ENCODE measurements around the gene PCLO. TPM values are rescaled to one million over a fixed set of nuclear protein-coding genes. Genes with fewer than 3 reads are reported as not detected.

The PCLO gene
- total and polyA plus RNA-seq, 2 of the 8 experiments (the other 6 are each of a cell fraction or from before 2014, with no cell fraction given), result 1.5 to 3.2 TPM

- Histone ChIP-seq H3K23ac (ENCODE audit: insufficient read length) (no peak overlapping the region), H4K91ac (replicated peaks; ENCODE audit: insufficient read length, low read length) (no peak overlapping the region), H3K79me2 (ENCODE audit: control insufficient read depth in 1 of 2, insufficient read depth in 2 of 2, low read length in 2 of 2) (no peaks in the 10 kb centered on the region), H4K8ac (ENCODE audit: extremely low read depth, insufficient read depth, low read length) (no peak overlapping the region), H3K4me3 (ENCODE audit: extremely low read depth in 1 of 4, insufficient read depth in 2 of 4, low read depth in 3 of 4, low read length in 4 of 4) (no peak overlapping the region), H4K20me1 (replicated peaks in 1 of 2; ENCODE audit: control insufficient read depth in 1 of 2, insufficient read depth in 2 of 2, low read length in 2 of 2) (no peaks in the 10 kb centered on the region), H3K9ac (replicated peaks in 1 of 4; ENCODE audit: extremely low read depth in 1 of 4, low read depth in 3 of 4, low read length in 3 of 4) (no peak overlapping the region), H3K4me2 (ENCODE audit: insufficient read depth in 1 of 2, low read depth in 2 of 2, low read length in 2 of 2) (no peak overlapping the region), H3K27ac (ENCODE audit: low read depth, low read length) (no peak overlapping the region), H3K56ac (replicated peaks; ENCODE audit: insufficient read length, low read depth, low read length) (no peak overlapping the region), H3K18ac (ENCODE audit: extremely low read depth, low read length) (no peak overlapping the region), H4K5ac (ENCODE audit: insufficient read length, low read depth, low read length) (no peak overlapping the region), H3K4ac (replicated peaks; ENCODE audit: insufficient read length, low read depth, low read length) (no peak overlapping the region), H2BK12ac (ENCODE audit: low read depth, low read length) (no peak overlapping the region), H2BK20ac (ENCODE audit: low read length) (no peak overlapping the region), H2AFZ (ENCODE audit: low read length) (peak overlapping the region; percentile 93), H2BK15ac (ENCODE audit: low read length) (no peak overlapping the region), H3K36me3 (ENCODE audit: control insufficient read depth in 2 of 4, insufficient read depth in 4 of 4, low read length in 3 of 4) (no peaks in the 10 kb centered on the region), H3K4me1 (replicated peaks in 1 of 4; ENCODE audit: control insufficient read depth in 3 of 4, insufficient read depth in 4 of 4, low read length in 3 of 4) (no peaks in the 10 kb centered on the region), H3K9me3 (ENCODE audit: insufficient read depth in 2 of 2, low read depth in 1 of 2, low read length in 1 of 2) (peaks cover 5% of the 10 kb centered on the region in 2 experiments; a peak in 3 of 4 replicates), H3K27me3 (replicated peaks in 1 of 4; ENCODE audit: control insufficient read depth in 3 of 4, extremely low read depth in 1 of 4, insufficient read depth in 3 of 4, low read length in 3 of 4) (peaks cover 0 to 1% (median 0%) of the 10 kb centered on the region in 4 experiments; a peak in 1 of 7 replicates), H2BK5ac (ENCODE audit: low read depth, low read length) (no peak overlapping the region), H3K79me1 (ENCODE audit: low read depth, low read length) (no peaks in the 10 kb centered on the region), H3K23me2 (ENCODE audit: low read depth, low read length) (no peaks in the 10 kb centered on the region), H2AK5ac (ENCODE audit: low read depth, low read length) (no peak overlapping the region), H3K14ac (ENCODE audit: insufficient read length) (no peak overlapping the region), H2BK120ac (replicated peaks; ENCODE audit: low read depth, low read length) (no peak overlapping the region)
- ChIA-PET POLR2A (ENCODE audit: partially characterized antibody) (no interaction called here), CTCF (ENCODE audit: partially characterized antibody) (no interaction called here)
- DNase-seq (ENCODE audit: low read depth in 1 of 2, low spot score in 2 of 2) (no peak), FAIRE-seq (no peak)
- WGBS, 2 experiments (ENCODE audit: extremely low coverage in 1 of 2, insufficient coverage in 1 of 2, insufficient read length in 1 of 2, insufficient replicate concordance in 2 of 2, low coverage in 1 of 2, low lambda C conversion rate in 2 of 2, missing lambda C conversion rate in 1 of 2), result 92% methylated on average over 4 of the region's 4 CpGs; no CpG with 5 or more reads in 1 of the 2 experiments
- TF ChIP-seq SAP30 (IDR thresholded peaks at IDR 0.05; ENCODE audit: insufficient read depth, insufficient replicate concordance, low read length) (no peak), EP300 (IDR thresholded peaks at IDR 0.05; ENCODE audit: borderline replicate concordance in 1 of 2, low read depth in 2 of 2, low read length in 2 of 2) (no peak), FOSL1 (IDR thresholded peaks at IDR 0.05; ENCODE audit: insufficient read depth, low read depth, low read length) (no peak), ATF3 (IDR thresholded peaks at IDR 0.05; ENCODE audit: insufficient read depth, low read depth, low read length) (no peak), POLR2A (IDR thresholded peaks at IDR 0.05; ENCODE audit: control extremely low read depth in 1 of 2, low read depth in 2 of 2, low read length in 2 of 2) (no peak), CHD2 (IDR thresholded peaks at IDR 0.05; ENCODE audit: low read length) (no peak), TBP (IDR thresholded peaks at IDR 0.05; ENCODE audit: low read depth, low read length) (no peak), BACH1 (IDR thresholded peaks at IDR 0.05; ENCODE audit: low read length) (no peak), SIX5 (IDR thresholded peaks at IDR 0.05; ENCODE audit: low read depth, low read length) (no peak), NRF1 (IDR thresholded peaks at IDR 0.05; ENCODE audit: low read depth, low read length) (no peak), CREB1 (IDR thresholded peaks at IDR 0.05) (no peak), E2F6 (IDR thresholded peaks at IDR 0.05) (no peak)
Measured at GRCh38 chr7:83178066-83178465, 15.4 kb upstream of the PCLO start.
